H1 (cell line): ENCODE data around the gene RNF149. TPM values are rescaled to one million over a fixed set of nuclear protein-coding genes. Genes with fewer than 3 reads are reported as not detected.

Source experiments
- CTCF ChIA-PET: fragments of 300-600 bp; sonication (Branson Sonifier 250); formaldehyde crosslinking; loops from one replicate; lab custom pipeline; 2021; ENCODE audit not compliant: partially characterized antibody; lab: Charles Lee
- POLR2A ChIA-PET: fragments of 300-600 bp; sonication (Branson Sonifier 250); formaldehyde crosslinking; loops from one replicate; lab custom pipeline; 2021; ENCODE audit warnings: inconsistent platforms; ENCODE audit not compliant: partially characterized antibody; lab: Charles Lee
- DNase-seq, 2 experiments: peaks; one replicate each; pipeline versions ENCODE4 v3.0.0 to v3.0.0-alpha.2; 2010 to 2022; ENCODE audit warnings: low spot score in 2 of 2, low read depth in 1 of 2, mixed read lengths in 1 of 2
- FAIRE-seq: peaks from 2 replicates; lab custom pipeline; 2011; peaks lifted over from hg19 to GRCh38; lab: Jason Lieb, UNC
- H2AFZ ChIP-seq: 2 replicates; pipeline ENCODE4 v1.8.1; 2012; ENCODE audit warnings: low read length, inconsistent platforms
- H2AK5ac ChIP-seq: 2 replicates; pipeline ENCODE4 v1.6.1; 2013; ENCODE audit warnings: low read depth, low read length
- H2BK120ac ChIP-seq: replicated peaks from 2 replicates; pipeline ENCODE3; 2013; ENCODE audit warnings: low read depth, low read length, inconsistent platforms
- H2BK12ac ChIP-seq: 2 replicates; pipeline ENCODE4 v1.6.1; 2013; ENCODE audit warnings: low read depth, low read length
- H2BK15ac ChIP-seq: 2 replicates; pipeline ENCODE4 v1.6.1; 2013; ENCODE audit warnings: low read length
- H2BK20ac ChIP-seq: 2 replicates; pipeline ENCODE4 v1.6.1; 2013; ENCODE audit warnings: low read length
- H2BK5ac ChIP-seq: 2 replicates; pipeline ENCODE4 v1.6.1; 2013; ENCODE audit warnings: low read depth, low read length
- H3K14ac ChIP-seq: 2 replicates; pipeline ENCODE4 v1.6.1; 2013; ENCODE audit warnings: inconsistent platforms; ENCODE audit not compliant: insufficient read length
- H3K18ac ChIP-seq: 2 replicates; pipeline ENCODE4 v1.6.1; 2013; ENCODE audit warnings: low read length; ENCODE audit errors: extremely low read depth
- H3K23ac ChIP-seq: 2 replicates; pipeline ENCODE4 v1.6.1; 2013; ENCODE audit warnings: inconsistent platforms; ENCODE audit not compliant: insufficient read length
- H3K23me2 ChIP-seq: 2 replicates; pipeline ENCODE4 v1.6.1; 2013; ENCODE audit warnings: low read depth, low read length
- H3K27ac ChIP-seq: 2 replicates; pipeline ENCODE4 v1.6.1; 2011; ENCODE audit warnings: low read depth, low read length, inconsistent platforms
- H3K27me3 ChIP-seq, 4 experiments: replicated peaks in 1 of 4; 1 replicate in 1 of 4; 2 replicates in 3 of 4; pipeline versions ENCODE4 v1.6.1 to v1.8.1; 2011 to 2013; ENCODE audit warnings: low read length in 3 of 4, mild to moderate bottlenecking in 3 of 4, inconsistent platforms in 2 of 4, mixed read lengths in 2 of 4, moderate library complexity in 1 of 4; ENCODE audit not compliant: control insufficient read depth in 3 of 4, insufficient read depth in 3 of 4; ENCODE audit errors: extremely low read depth in 1 of 4
- H3K36me3 ChIP-seq, 4 experiments: 2 replicates each; pipeline versions ENCODE4 v1.6.1 to v1.8.1; 2011 to 2013; ENCODE audit warnings: mild to moderate bottlenecking in 4 of 4, low read length in 3 of 4, moderate library complexity in 2 of 4, control low read depth in 1 of 4, inconsistent platforms in 1 of 4; ENCODE audit not compliant: insufficient read depth in 4 of 4, control insufficient read depth in 2 of 4
- H3K4ac ChIP-seq: replicated peaks from 2 replicates; pipeline ENCODE3; 2013; ENCODE audit warnings: low read length, low read depth, mixed read lengths, inconsistent platforms; ENCODE audit not compliant: insufficient read length
- H3K4me1 ChIP-seq, 4 experiments: replicated peaks in 1 of 4; 1 replicate in 1 of 4; 2 replicates in 3 of 4; pipeline versions ENCODE4 v1.6.1 to v1.8.1; 2011 to 2013; ENCODE audit warnings: low read length in 3 of 4, inconsistent platforms in 2 of 4, mixed read lengths in 1 of 4; ENCODE audit not compliant: insufficient read depth in 4 of 4, control insufficient read depth in 3 of 4
- H3K4me2 ChIP-seq, 2 experiments: 2 replicates each; pipeline versions ENCODE4 v1.6.1 to v1.8.1; 2011 to 2013; ENCODE audit warnings: low read depth in 2 of 2, low read length in 2 of 2, control low read depth in 1 of 2, inconsistent platforms in 1 of 2, mild to moderate bottlenecking in 1 of 2; ENCODE audit not compliant: insufficient read depth in 1 of 2
- H3K4me3 ChIP-seq, 4 experiments: fragments of 200-600, 300-600 bp in 1 of 4; sonication (generic), shearing (Covaris generic), sonication (Bioruptor Twin) in 1 of 4; 2 replicates each; pipeline versions ENCODE4 v1.5.1 to v1.8.1; 2011 to 2016; ENCODE audit warnings: low read length in 4 of 4, low read depth in 3 of 4, control low read depth in 2 of 4, inconsistent platforms in 2 of 4, mild to moderate bottlenecking in 2 of 4, mixed read lengths in 1 of 4, moderate library complexity in 1 of 4; ENCODE audit not compliant: insufficient read depth in 2 of 4; ENCODE audit errors: extremely low read depth in 1 of 4
- H3K56ac ChIP-seq: replicated peaks from 2 replicates; pipeline ENCODE3; 2013; ENCODE audit warnings: low read depth, mild to moderate bottlenecking, mixed read lengths, low read length, inconsistent platforms; ENCODE audit not compliant: insufficient read length
- H3K79me1 ChIP-seq: 2 replicates; pipeline ENCODE4 v1.6.1; 2013; ENCODE audit warnings: low read depth, low read length, control low read depth
- H3K79me2 ChIP-seq, 2 experiments: 2 replicates each; pipeline versions ENCODE4 v1.6.1 to v1.8.1; 2012 to 2013; ENCODE audit warnings: low read length in 2 of 2, mild to moderate bottlenecking in 2 of 2, inconsistent platforms in 1 of 2; ENCODE audit not compliant: insufficient read depth in 2 of 2, control insufficient read depth in 1 of 2
- H3K9ac ChIP-seq, 4 experiments: replicated peaks in 1 of 4; 1 replicate in 1 of 4; 2 replicates in 3 of 4; pipeline versions ENCODE4 v1.6.1 to v1.8.1; 2011 to 2013; ENCODE audit warnings: low read depth in 3 of 4, low read length in 3 of 4, control low read depth in 2 of 4, mild to moderate bottlenecking in 2 of 4, moderate library complexity in 2 of 4, inconsistent platforms in 1 of 4; ENCODE audit errors: extremely low read depth in 1 of 4
- H3K9me3 ChIP-seq, 2 experiments: 2 replicates each; pipeline versions ENCODE4 v1.6.1 to v1.8.1; 2012 to 2013; ENCODE audit warnings: mild to moderate bottlenecking in 2 of 2, moderate library complexity in 2 of 2, control low read depth in 1 of 2, inconsistent platforms in 1 of 2, low read depth in 1 of 2, low read length in 1 of 2, mixed read lengths in 1 of 2; ENCODE audit not compliant: insufficient read depth in 2 of 2
- H4K20me1 ChIP-seq, 2 experiments: replicated peaks in 1 of 2; 2 replicates each; pipeline versions ENCODE3 to v1.8.1; 2011 to 2013; ENCODE audit warnings: inconsistent platforms in 2 of 2, low read length in 2 of 2, mild to moderate bottlenecking in 1 of 2; ENCODE audit not compliant: insufficient read depth in 2 of 2, control insufficient read depth in 1 of 2
- H4K5ac ChIP-seq: 2 replicates; pipeline ENCODE4 v1.6.1; 2013; ENCODE audit warnings: low read length, low read depth, mixed read lengths, inconsistent platforms; ENCODE audit not compliant: insufficient read length
- H4K8ac ChIP-seq: 2 replicates; pipeline ENCODE4 v1.8.0; 2013; ENCODE audit warnings: mild to moderate bottlenecking, moderate library complexity, low read length, inconsistent platforms; ENCODE audit not compliant: insufficient read depth; ENCODE audit errors: extremely low read depth
- H4K91ac ChIP-seq: replicated peaks from 2 replicates; pipeline ENCODE3; 2013; ENCODE audit warnings: low read length, mixed read lengths, inconsistent platforms; ENCODE audit not compliant: insufficient read length
- HDAC6 ChIP-seq: IDR thresholded peaks from one replicate; pipeline ENCODE4 v1.7.1; 2012; ENCODE audit warnings: low read depth, mild to moderate bottlenecking, inconsistent platforms, low read length, moderate library complexity
- WGBS, 2 experiments: shearing (Covaris generic) in 1 of 2; methylation state at CpG; one replicate each; pipeline versions ENCODE4 v1.1.6 to v1.1.7; 2013 to 2015; ENCODE audit warnings: low lambda C conversion rate in 2 of 2, mixed read lengths in 2 of 2, inconsistent platforms in 1 of 2, low coverage in 1 of 2, missing lambda C conversion rate in 1 of 2; ENCODE audit not compliant: insufficient replicate concordance in 2 of 2, insufficient coverage in 1 of 2, insufficient read length in 1 of 2; ENCODE audit errors: extremely low coverage in 1 of 2, missing lambda C conversion rate in 1 of 2; 5-methylcytosine and 5-hydroxymethylcytosine counted together
- polyA plus RNA-seq, 7 experiments: library from polyadenylated mRNA; depleted of rRNA in 3 of 7; stranded (reverse) in 5 of 7; unstranded in 2 of 7; fragments of >200 nt in 5 of 7; fragments of 200-250 nt in 2 of 7; gene quantifications; 1 replicate in 5 of 7; 2 replicates in 1 of 7; 4 replicates in 1 of 7; pipeline versions ENCODE4 v1.2.1 to v1.2.3, GENCODE V29; 2011 to 2013; ENCODE audit warnings: missing spikeins in 2 of 7, mixed read lengths in 2 of 7
- total RNA-seq: library from RNA; stranded (reverse); fragmentation: NEBNext Ultra II Directional; extraction: Animal tissue kit (Norgen Biotek cat#: 25700); gene quantifications from 2 replicates; pipeline ENCODE4 v1.2.1, GENCODE V29; 2021

Gene RNF149
- total and polyA plus RNA-seq, 2 of the 8 experiments (the other 6 are each of a cell fraction or from before 2014, with no cell fraction given) = 16.6 to 28.2 TPM

DNA sequence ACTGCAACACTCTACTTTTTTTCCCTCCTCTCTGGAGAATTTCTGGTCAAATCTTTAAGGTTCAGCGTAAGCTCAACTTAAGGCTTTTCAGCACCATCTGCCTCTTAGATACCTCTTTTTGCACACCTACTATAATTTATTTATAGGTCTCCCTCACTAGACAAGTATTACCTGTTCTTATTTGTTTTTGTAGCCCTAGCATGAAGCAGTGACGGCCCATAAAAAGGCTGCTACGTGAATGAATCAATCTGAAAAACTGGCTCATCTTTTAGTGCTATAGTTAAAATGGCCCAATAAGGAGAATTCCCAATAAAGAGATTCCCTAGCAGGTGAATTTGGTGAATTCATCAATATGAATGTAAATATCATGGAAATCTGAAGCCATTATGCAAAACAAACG, 6.5 kb downstream of the RNF149 start:
- Histone ChIP-seq H3K18ac (no peak overlapping the region), H4K20me1 (peaks cover 14 to 24% of the 10 kb centered on the region in 2 experiments), H3K9ac (no peak overlapping the region), H3K4ac (no peak overlapping the region), H3K4me3 (no peak overlapping the region), H3K4me2 (no peak overlapping the region), H2BK15ac (no peak overlapping the region), H2AK5ac (no peak overlapping the region), H3K4me1 (peaks cover 3 to 12% (median 4%) of the 10 kb centered on the region in 4 experiments), H2BK12ac (no peak overlapping the region), H4K5ac (no peak overlapping the region), H2BK5ac (no peak overlapping the region), H3K36me3 (peaks cover 0 to 5% (median 0%) of the 10 kb centered on the region in 4 experiments; a peak in 1 of 8 replicates), H2BK20ac (no peak overlapping the region), H2BK120ac (no peak overlapping the region), H4K91ac (no peak overlapping the region), H3K27me3 (no peaks in the 10 kb centered on the region), H3K27ac (no peak overlapping the region), H3K79me1 (peaks cover 10% of the 10 kb centered on the region), H3K56ac (no peak overlapping the region), H3K23ac (no peak overlapping the region), H3K23me2 (no peaks in the 10 kb centered on the region), H3K14ac (no peak overlapping the region), H3K79me2 (peaks cover 0 to 92% of the 10 kb centered on the region in 2 experiments; a peak in 3 of 4 replicates), H4K8ac (no peak overlapping the region), H3K9me3 (no peaks in the 10 kb centered on the region), H2AFZ (no peak overlapping the region)
- TF ChIP-seq HDAC6 = no peak
- ChIA-PET POLR2A (no interaction called here), CTCF (no interaction called here)
- WGBS, 2 experiments = 88% methylated on average over 4 of the region's 4 CpGs; no CpG with 5 or more reads in 1 of the 2 experiments
- FAIRE-seq (no peak), DNase-seq (no peak)
